ENCODE measurements around the gene CFAP68.

The CFAP68 gene

GRCh38 chr11:111933872-111934271 lies 54.5 kb downstream of the CFAP68 start:
- no peaks in the 10 kb centered on the region for H3K9me3 ChIP-seq (ENCODE audit: low read length)
- H3K27me3 ChIP-seq (ENCODE audit: insufficient read depth, low read length): no peaks in the 10 kb centered on the region
- no peak overlapping the region for H3K9ac ChIP-seq (ENCODE audit: low read length)
- H3K36me3 ChIP-seq (ENCODE audit: insufficient read depth, low read length): no peaks in the 10 kb centered on the region
- no peaks in the 10 kb centered on the region for H4K20me1 ChIP-seq (ENCODE audit: insufficient read depth, low read length)
- no peak overlapping the region for H3K27ac ChIP-seq (ENCODE audit: low read depth, low read length, poor library complexity, severe bottlenecking)
- no peaks in the 10 kb centered on the region for H3K9me2 ChIP-seq (ENCODE audit: low read depth, low read length)
- TF ChIP-seq EZH2 (IDR thresholded peaks at IDR 0.05; ENCODE audit: borderline replicate concordance, low read length): no peak
- no peak for TF ChIP-seq CTCF (IDR thresholded peaks at IDR 0.05; ENCODE audit: low read length)
- H3K4me1 ChIP-seq (ENCODE audit: insufficient read depth, low read length, severe bottlenecking): peaks cover 35% of the 10 kb centered on the region
- no peak overlapping the region for H2AFZ ChIP-seq (ENCODE audit: low read length)
- no peak overlapping the region for H3K4me3 ChIP-seq (ENCODE audit: low read depth, low read length, poor library complexity, severe bottlenecking)
- no peak overlapping the region for H3K4me2 ChIP-seq (ENCODE audit: low read length)
- no peaks in the 10 kb centered on the region for H3K79me2 ChIP-seq (ENCODE audit: insufficient read depth, low read length)
- H3F3A ChIP-seq (ENCODE audit: insufficient read depth, low read length): no peaks in the 10 kb centered on the region; the same call in 1 of the 2 replicates

- Histone ChIP-seq H3K4me3 (ENCODE audit: low read depth, low read length, poor library complexity, severe bottlenecking) (no peak overlapping the region), H3K9me3 (ENCODE audit: low read length) (no peaks in the 10 kb centered on the region), H3K36me3 (ENCODE audit: insufficient read depth, low read length) (no peaks in the 10 kb centered on the region), H4K20me1 (ENCODE audit: insufficient read depth, low read length) (no peaks in the 10 kb centered on the region), H3K27ac (ENCODE audit: low read depth, low read length, poor library complexity, severe bottlenecking) (no peak overlapping the region), H3K27me3 (ENCODE audit: insufficient read depth, low read length) (no peaks in the 10 kb centered on the region), H3K9ac (ENCODE audit: low read length) (no peak overlapping the region), H3K79me2 (ENCODE audit: insufficient read depth, low read length) (no peaks in the 10 kb centered on the region), H2AFZ (ENCODE audit: low read length) (no peak overlapping the region), H3K9me2 (ENCODE audit: low read depth, low read length) (no peaks in the 10 kb centered on the region), H3F3A (ENCODE audit: insufficient read depth, low read length) (no peaks in the 10 kb centered on the region; the same call in 1 of the 2 replicates), H3K4me2 (ENCODE audit: low read length) (no peak overlapping the region), H3K4me1 (ENCODE audit: insufficient read depth, low read length, severe bottlenecking) (peaks cover 39% of the 10 kb centered on the region)
- TF ChIP-seq CTCF (IDR thresholded peaks at IDR 0.05; ENCODE audit: low read length) (no peak), EZH2 (IDR thresholded peaks at IDR 0.05; ENCODE audit: borderline replicate concordance, low read length) (no peak)
These were observed 55.0 kb downstream of the CFAP68 start for GRCh38 chr11:111934306-111934705.

Measured in OCI-LY1 (cell line).